WERI-Rb-1 (cell line): Measurements from ENCODE around the gene ABCA8.
"Not testable (repeated sequence)": the region's sequence is repeated elsewhere in the genome, so short reads cannot be mapped to it uniquely, and the experiment has no call there.

Source experiments
- DNase-seq: peaks from one replicate; pipeline ENCODE4 v3.0.0-alpha.2; 2020
- H3K27ac ChIP-seq: fragments of 250-450 bp; sonication (Bioruptor Pico); 2 replicates; pipeline ENCODE4 v1.5.1; 2020; ENCODE audit warnings: mild to moderate bottlenecking, moderate library complexity
- H3K27me3 ChIP-seq: fragments of 250-450 bp; sonication (Bioruptor Pico); 2 replicates; pipeline ENCODE4 v1.5.1; 2021; ENCODE audit warnings: mild to moderate bottlenecking, low read depth, moderate library complexity; ENCODE audit not compliant: insufficient read depth, severe bottlenecking
- H3K36me3 ChIP-seq: fragments of 250-450 bp; sonication (Bioruptor Pico); 2 replicates; pipeline ENCODE4 v1.5.1; 2020; ENCODE audit warnings: mild to moderate bottlenecking, moderate library complexity
- H3K4me3 ChIP-seq: 2 replicates; pipeline ENCODE4 v1.5.1; 2011; ENCODE audit warnings: low read depth, mild to moderate bottlenecking, control low read depth, low read length
- H3K9me3 ChIP-seq: fragments of 250-450 bp; sonication (Bioruptor Pico); 2 replicates; pipeline ENCODE4 v1.5.1; 2021; ENCODE audit warnings: mild to moderate bottlenecking, moderate library complexity; ENCODE audit not compliant: severe bottlenecking
- CTCF ChIP-seq: IDR thresholded peaks from 2 replicates; pipeline ENCODE4 v1.5.1; 2011; ENCODE audit warnings: low read depth, mild to moderate bottlenecking, control low read depth, inconsistent platforms, low read length

ABCA8 gene

GRCh38 chr17:68957944-68958343 lies 2.8 kb upstream of the ABCA8 start:
- no peak for TF ChIP-seq CTCF
- H3K4me3 ChIP-seq: no peak overlapping the region
- no peak overlapping the region for H3K27ac ChIP-seq
- peaks cover 5% of the 10 kb centered on the region for H3K9me3 ChIP-seq
- DNase-seq: no peak
- no peaks in the 10 kb centered on the region for H3K36me3 ChIP-seq
- H3K27me3 ChIP-seq: no peaks in the 10 kb centered on the region

GRCh38 chr17:68954146-68954896 lies 871 bp downstream of the ABCA8 start:
- TF ChIP-seq CTCF: no peak
- Histone ChIP-seq H3K4me3 (no peak overlapping the region), H3K36me3 (no peaks in the 10 kb centered on the region), H3K9me3 (peaks cover 4% of the 10 kb centered on the region), H3K27me3 (no peaks in the 10 kb centered on the region), H3K27ac (no peak overlapping the region)
- DNase-seq: no peak

- no peak for DNase-seq
- H3K4me3 ChIP-seq: no peak overlapping the region
- TF ChIP-seq CTCF: no peak
- no peaks in the 10 kb centered on the region for H3K36me3 ChIP-seq
- no peaks in the 10 kb centered on the region for H3K27me3 ChIP-seq
- H3K27ac ChIP-seq: no peak overlapping the region
- no peaks in the 10 kb centered on the region for H3K9me3 ChIP-seq
Observed at GRCh38 chr17:68953340-68953997, 1.7 kb downstream of the ABCA8 start.

- Histone ChIP-seq H3K27ac (no peak overlapping the region), H3K36me3 (no peaks in the 10 kb centered on the region), H3K4me3 (no peak overlapping the region), H3K27me3 (no peaks in the 10 kb centered on the region), H3K9me3 (no peaks in the 10 kb centered on the region)
- no peak for TF ChIP-seq CTCF
- DNase-seq: no peak
Observed at GRCh38 chr17:68950725-68951124, 4.5 kb downstream of the ABCA8 start.

- H3K27me3 ChIP-seq, H3K4me3 ChIP-seq, H3K36me3 ChIP-seq, H3K9me3 ChIP-seq, H3K27ac ChIP-seq, DNase-seq: not testable (repeated sequence)
Observed at GRCh38 chr17:68947868-68948267, 7.3 kb downstream of the ABCA8 start.

GRCh38 chr17:68944435-68945035 lies 10.7 kb downstream of the ABCA8 start:
- Histone ChIP-seq H3K9me3 (peaks cover 3% of the 10 kb centered on the region), H3K27me3 (no peaks in the 10 kb centered on the region), H3K4me3 (no peak overlapping the region), H3K27ac (no peak overlapping the region), H3K36me3 (no peaks in the 10 kb centered on the region)
- no peak for TF ChIP-seq CTCF
- no peak for DNase-seq

GRCh38 chr17:68943812-68944182 lies 11.4 kb downstream of the ABCA8 start:
- H3K27ac ChIP-seq, DNase-seq, H3K27me3 ChIP-seq, H3K4me3 ChIP-seq, H3K9me3 ChIP-seq, H3K36me3 ChIP-seq: not testable (repeated sequence)
